ENCODE data around the gene SMYD4.

SMYD4 gene

DNA sequence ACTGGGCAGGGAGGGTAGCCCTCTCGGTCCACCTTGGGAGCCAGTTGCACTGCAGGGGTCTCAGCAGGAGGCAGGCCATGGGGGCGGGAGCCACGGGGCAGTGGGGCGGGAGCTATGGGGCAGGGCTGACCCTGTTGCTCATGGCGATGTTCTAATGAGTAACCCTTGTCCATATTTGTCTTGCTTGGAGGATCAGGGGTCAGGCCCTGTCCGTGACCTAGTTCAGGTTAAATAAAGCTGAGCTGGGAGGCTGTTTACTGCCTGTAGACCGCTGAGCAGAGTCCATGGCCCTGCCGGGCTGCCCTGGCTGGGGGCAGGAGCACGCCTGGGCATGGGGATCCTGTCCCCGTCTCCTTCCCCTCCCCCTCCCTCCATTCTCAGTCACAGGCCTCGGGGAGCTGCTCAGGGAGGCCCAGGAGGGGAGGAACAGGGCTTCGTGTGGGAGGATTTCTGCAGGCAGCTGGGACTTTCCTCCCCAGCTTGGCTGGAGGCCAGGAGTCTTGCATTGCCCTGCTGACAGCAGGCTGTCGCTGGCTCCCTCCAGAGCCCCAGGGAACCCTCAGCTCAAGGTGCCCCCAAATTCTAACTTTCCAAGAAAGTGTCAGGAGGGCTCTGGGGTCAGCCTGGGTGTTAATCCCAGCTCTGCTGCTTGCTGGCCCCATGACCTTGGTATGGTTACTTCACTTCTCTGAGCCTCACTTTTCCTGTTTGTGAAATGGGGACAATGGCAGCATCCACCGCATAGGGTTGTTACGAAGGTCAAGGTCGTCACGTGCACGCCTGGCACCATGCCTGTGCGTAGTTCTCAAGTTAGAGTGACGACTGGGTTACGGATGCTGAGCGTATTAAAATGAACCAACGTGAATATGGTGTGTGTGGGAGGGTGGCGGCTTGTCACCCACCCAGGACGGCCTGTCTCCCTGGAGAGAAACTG lies 93.1 kb downstream of the SMYD4 start (continued):
- TF ChIP-seq KLF10 (tag by site-specific recombination; IDR thresholded peaks at IDR 0.05), result no peak
- TF ChIP-seq ZNF416 (tag by site-specific recombination; IDR thresholded peaks at IDR 0.05), result no peak
- peak; percentile 82 for TF ChIP-seq ZFHX2 (tag by site-specific recombination; conservative IDR thresholded peaks at IDR 0.05)
- no peak for TF ChIP-seq ZNF701 (tag by site-specific recombination; IDR thresholded peaks at IDR 0.05)
- TF ChIP-seq KLF1 (tag by site-specific recombination; IDR thresholded peaks at IDR 0.05), result no peak
- no peak for TF ChIP-seq ZNF350 (tag by site-specific recombination; IDR thresholded peaks at IDR 0.05)
- TF ChIP-seq ZBTB8A (tag by site-specific recombination; IDR thresholded peaks at IDR 0.05), result peak; percentile 24; the same call in 1 of the 2 replicates
- TF ChIP-seq ZNF548 (tag by site-specific recombination; IDR thresholded peaks at IDR 0.05), result no peak
- no peak for TF ChIP-seq ZNF561 (tag by site-specific recombination; IDR thresholded peaks at IDR 0.05; ENCODE audit: borderline replicate concordance)
- TF ChIP-seq, protein P1, sequence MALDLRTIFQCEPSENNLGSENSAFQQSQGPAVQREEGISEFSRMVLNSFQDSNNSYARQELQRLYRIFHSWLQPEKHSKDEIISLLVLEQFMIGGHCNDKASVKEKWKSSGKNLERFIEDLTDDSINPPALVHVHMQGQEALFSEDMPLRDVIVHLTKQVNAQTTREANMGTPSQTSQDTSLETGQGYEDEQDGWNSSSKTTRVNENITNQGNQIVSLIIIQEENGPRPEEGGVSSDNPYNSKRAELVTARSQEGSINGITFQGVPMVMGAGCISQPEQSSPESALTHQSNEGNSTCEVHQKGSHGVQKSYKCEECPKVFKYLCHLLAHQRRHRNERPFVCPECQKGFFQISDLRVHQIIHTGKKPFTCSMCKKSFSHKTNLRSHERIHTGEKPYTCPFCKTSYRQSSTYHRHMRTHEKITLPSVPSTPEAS (tag by site-specific recombination; IDR thresholded peaks at IDR 0.05), result no peak
- TF ChIP-seq, protein P2, sequence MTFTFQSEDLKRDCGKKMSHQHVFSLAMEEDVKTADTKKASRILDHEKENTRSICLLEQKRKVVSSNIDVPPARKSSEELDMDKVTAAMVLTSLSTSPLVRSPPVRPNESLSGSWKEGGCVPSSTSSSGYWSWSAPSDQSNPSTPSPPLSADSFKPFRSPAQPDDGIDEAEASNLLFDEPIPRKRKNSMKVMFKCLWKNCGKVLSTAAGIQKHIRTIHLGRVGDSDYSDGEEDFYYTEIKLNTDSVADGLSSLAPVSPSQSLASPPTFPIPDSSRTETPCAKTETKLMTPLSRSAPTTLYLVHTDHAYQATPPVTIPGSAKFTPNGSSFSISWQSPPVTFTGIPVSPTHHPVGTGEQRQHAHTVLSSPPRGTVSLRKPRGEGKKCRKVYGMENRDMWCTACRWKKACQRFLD (tag by site-specific recombination; IDR thresholded peaks at IDR 0.05), result no peak
- no peak for TF ChIP-seq ZNF175 (tag by site-specific recombination; IDR thresholded peaks at IDR 0.05)
- no peak for TF ChIP-seq ZNF132 (tag by site-specific recombination; IDR thresholded peaks at IDR 0.05; ENCODE audit: borderline replicate concordance)
- TF ChIP-seq ZSCAN23 (tag by site-specific recombination; IDR thresholded peaks at IDR 0.05), result no peak
- TF ChIP-seq ZNF654 (tag by site-specific recombination; IDR thresholded peaks at IDR 0.05; ENCODE audit: low read depth), result no peak
- peak; percentile 78 for TF ChIP-seq EGR2 (tag by site-specific recombination; IDR thresholded peaks at IDR 0.05; ENCODE audit: low read depth)
- TF ChIP-seq WT1 (tag by site-specific recombination; IDR thresholded peaks at IDR 0.05), result peak; percentile 85
- no peak for TF ChIP-seq ZBTB17 (tag by site-specific recombination; IDR thresholded peaks at IDR 0.05)
- no peak for TF ChIP-seq RBAK (tag by site-specific recombination; IDR thresholded peaks at IDR 0.05)
- TF ChIP-seq ZFP69B (tag by site-specific recombination; IDR thresholded peaks at IDR 0.05), result no peak
- TF ChIP-seq, protein P3, sequence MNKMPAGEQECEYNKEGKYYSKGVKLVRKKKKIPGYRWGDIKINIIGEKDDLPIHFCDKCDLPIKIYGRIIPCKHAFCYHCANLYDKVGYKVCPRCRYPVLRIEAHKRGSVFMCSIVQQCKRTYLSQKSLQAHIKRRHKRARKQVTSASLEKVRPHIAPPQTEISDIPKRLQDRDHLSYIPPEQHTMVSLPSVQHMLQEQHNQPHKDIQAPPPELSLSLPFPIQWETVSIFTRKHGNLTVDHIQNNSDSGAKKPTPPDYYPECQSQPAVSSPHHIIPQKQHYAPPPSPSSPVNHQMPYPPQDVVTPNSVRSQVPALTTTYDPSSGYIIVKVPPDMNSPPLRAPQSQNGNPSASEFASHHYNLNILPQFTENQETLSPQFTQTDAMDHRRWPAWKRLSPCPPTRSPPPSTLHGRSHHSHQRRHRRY (tag by site-specific recombination; IDR thresholded peaks at IDR 0.05), result no peak
- TF ChIP-seq ZNF335 (tag by site-specific recombination; conservative IDR thresholded peaks at IDR 0.05), result no peak
- TF ChIP-seq ZNF155 (tag by site-specific recombination; IDR thresholded peaks at IDR 0.05), result no peak
- TF ChIP-seq, protein P4, sequence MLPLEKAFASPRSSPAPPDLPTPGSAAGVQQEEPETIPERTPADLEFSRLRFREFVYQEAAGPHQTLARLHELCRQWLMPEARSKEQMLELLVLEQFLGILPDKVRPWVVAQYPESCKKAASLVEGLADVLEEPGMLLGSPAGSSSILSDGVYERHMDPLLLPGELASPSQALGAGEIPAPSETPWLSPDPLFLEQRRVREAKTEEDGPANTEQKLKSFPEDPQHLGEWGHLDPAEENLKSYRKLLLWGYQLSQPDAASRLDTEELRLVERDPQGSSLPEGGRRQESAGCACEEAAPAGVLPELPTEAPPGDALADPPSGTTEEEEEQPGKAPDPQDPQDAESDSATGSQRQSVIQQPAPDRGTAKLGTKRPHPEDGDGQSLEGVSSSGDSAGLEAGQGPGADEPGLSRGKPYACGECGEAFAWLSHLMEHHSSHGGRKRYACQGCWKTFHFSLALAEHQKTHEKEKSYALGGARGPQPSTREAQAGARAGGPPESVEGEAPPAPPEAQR (tag by site-specific recombination; IDR thresholded peaks at IDR 0.05), result no peak
- TF ChIP-seq, protein P5, sequence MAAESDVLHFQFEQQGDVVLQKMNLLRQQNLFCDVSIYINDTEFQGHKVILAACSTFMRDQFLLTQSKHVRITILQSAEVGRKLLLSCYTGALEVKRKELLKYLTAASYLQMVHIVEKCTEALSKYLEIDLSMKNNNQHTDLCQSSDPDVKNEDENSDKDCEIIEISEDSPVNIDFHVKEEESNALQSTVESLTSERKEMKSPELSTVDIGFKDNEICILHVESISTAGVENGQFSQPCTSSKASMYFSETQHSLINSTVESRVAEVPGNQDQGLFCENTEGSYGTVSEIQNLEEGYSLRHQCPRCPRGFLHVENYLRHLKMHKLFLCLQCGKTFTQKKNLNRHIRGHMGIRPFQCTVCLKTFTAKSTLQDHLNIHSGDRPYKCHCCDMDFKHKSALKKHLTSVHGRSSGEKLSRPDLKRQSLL (tag by site-specific recombination; IDR thresholded peaks at IDR 0.05), result no peak
- TF ChIP-seq ZNF707 (tag by site-specific recombination; IDR thresholded peaks at IDR 0.05), result no peak
- no peak for TF ChIP-seq ZNF76 (tag by site-specific recombination; IDR thresholded peaks at IDR 0.05; ENCODE audit: borderline replicate concordance, low read depth)
- no peak for TF ChIP-seq ZNF610 (tag by site-specific recombination; IDR thresholded peaks at IDR 0.05; ENCODE audit: borderline replicate concordance)
- no peak for TF ChIP-seq ZEB2 (tag by site-specific recombination; IDR thresholded peaks at IDR 0.05)
- no peak for TF ChIP-seq YY1 (tag by site-specific recombination; IDR thresholded peaks at IDR 0.05)
- TF ChIP-seq GLIS2 (tag by site-specific recombination; IDR thresholded peaks at IDR 0.05), result no peak
- TF ChIP-seq, protein P6, sequence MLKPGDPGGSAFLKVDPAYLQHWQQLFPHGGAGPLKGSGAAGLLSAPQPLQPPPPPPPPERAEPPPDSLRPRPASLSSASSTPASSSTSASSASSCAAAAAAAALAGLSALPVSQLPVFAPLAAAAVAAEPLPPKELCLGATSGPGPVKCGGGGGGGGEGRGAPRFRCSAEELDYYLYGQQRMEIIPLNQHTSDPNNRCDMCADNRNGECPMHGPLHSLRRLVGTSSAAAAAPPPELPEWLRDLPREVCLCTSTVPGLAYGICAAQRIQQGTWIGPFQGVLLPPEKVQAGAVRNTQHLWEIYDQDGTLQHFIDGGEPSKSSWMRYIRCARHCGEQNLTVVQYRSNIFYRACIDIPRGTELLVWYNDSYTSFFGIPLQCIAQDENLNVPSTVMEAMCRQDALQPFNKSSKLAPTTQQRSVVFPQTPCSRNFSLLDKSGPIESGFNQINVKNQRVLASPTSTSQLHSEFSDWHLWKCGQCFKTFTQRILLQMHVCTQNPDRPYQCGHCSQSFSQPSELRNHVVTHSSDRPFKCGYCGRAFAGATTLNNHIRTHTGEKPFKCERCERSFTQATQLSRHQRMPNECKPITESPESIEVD (tag by site-specific recombination; IDR thresholded peaks at IDR 0.05), result no peak
- no peak for TF ChIP-seq ZNF747 (tag by site-specific recombination; IDR thresholded peaks at IDR 0.05)

Data from HEK293 (cell line).